EL (cell line): ENCODE results near the gene CLDN4.
A peak's percentile ranks its signal among the peaks of the same experiment; 100 is the strongest.

Experiments used
- DNase-seq: peaks from one replicate; pipeline ENCODE4 v3.0.0-alpha.2; 2016

The CLDN4 gene

GRCh38 chr7:73876973-73877372 is 46.2 kb downstream of the CLDN4 start:
- no peak for DNase-seq

- DNase-seq, result peak; percentile 60
These were observed 49.3 kb downstream of the CLDN4 start for GRCh38 chr7:73879977-73880681.

GRCh38 chr7:73880755-73881328 is 50.0 kb downstream of the CLDN4 start:
- DNase-seq, result no peak

GRCh38 chr7:73881352-73882046 is 50.7 kb downstream of the CLDN4 start:
- no peak for DNase-seq

- no peak for DNase-seq
These were observed 51.2 kb downstream of the CLDN4 start for GRCh38 chr7:73882047-73882402.
